GM18951 (cell line): ENCODE results near the gene GRM4.

Experiments
- POLR2A ChIP-seq: IDR thresholded peaks from 4 replicates; pipeline ENCODE4 v1.6.1; 2011; ENCODE audit warnings: mild to moderate bottlenecking; ENCODE audit not compliant: insufficient read length, insufficient read depth; ENCODE audit errors: extremely low read depth
- in situ Hi-C: fragments of 300-500 bp; cut with MboI; formaldehyde crosslinking; loops from one replicate; pipeline ENCODE4 v1.12.0; 2022; ENCODE audit warnings: low sequenced_read_pairs, mixed read lengths, inconsistent platforms; ENCODE audit not compliant: unreplicated experiment

Gene GRM4

DNA sequence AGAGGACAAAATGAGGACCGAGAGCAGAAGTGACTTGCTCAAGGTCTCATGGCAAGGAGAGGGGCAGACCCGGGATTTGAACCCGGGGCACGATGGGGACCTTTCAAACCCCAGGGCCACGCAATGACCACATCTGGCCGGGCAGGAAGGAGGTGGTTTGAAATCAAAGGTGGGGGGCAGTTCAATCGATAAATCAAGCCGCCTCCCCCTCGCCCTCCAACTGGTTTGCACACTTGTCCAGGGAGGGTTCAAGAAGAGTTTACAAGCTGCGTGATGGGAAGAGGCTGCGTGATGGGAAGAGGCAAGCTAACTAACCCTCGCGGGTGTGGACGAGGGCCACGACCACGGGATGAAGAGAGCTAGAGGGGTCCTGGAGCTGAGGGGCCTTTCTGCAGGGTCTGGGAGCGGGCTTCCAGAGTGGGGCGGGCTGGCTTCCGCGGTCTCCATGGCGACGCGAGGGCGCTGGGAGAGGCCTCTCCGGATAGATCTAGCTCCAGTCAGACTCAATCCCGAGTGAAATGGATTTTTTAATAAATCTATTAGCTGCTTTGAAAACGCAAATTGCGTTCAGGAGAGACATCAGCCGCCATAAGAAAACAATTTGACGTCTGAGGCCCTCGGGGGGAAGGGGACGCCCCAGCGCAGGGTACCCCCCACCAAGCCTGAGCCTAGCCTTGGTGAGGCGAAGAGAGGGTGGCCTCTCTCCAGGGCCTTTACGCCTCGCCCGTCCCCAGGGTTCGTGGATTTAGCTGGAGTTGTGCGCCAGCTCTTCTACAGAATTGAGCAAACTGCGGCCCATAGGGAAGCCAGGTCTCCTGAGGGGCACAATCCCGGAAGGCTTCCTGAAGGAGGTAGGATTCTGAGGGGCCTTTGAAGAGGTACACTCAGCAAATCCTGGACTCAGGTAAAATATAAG lies 143.9 kb downstream of the GRM4 start:
- in situ Hi-C loops = no loop called here
- no peak for TF ChIP-seq POLR2A

DNA sequence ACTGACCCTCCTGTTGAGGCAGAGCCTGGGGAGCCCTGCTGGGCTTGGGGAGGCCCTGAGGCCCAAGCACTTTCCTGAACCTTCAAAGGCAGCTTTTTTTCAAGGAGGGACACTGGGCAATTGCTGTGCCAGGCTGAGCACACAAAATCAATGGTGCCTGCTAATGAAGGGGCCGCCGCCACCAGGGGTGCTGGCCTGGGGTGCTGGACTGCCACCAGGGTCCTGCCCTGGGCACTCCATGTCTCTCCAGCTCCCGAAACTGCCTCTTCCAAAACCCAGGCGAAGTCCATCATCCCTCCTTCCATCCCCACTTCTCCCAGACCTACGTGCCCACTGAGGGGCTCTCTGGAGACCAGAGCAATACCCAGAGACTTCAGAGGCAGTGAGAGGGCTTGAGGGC lies 145.6 kb downstream of the GRM4 start:
- in situ Hi-C loops = no loop called here
- no peak for TF ChIP-seq POLR2A

DNA sequence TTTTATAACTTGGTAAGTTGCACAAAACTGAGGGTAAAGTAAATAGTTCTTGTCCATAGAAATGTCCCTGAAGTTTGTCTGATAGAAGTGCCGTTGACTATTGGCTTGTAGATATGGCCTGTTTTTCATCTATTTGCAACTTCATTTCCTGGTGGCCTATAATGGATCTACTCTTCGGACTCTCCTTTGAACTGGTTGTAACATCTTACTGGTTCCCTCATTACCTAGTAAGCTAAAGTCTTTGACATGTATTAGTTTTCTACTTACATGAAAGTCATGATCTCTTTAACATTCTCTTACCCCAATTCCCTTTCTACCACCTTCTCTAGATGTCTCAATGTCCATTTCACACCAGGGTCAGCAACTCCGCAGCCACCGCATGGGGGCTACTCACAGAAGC lies 146.3 kb downstream of the GRM4 start:
- in situ Hi-C loops = no loop called here
- no peak for TF ChIP-seq POLR2A

DNA sequence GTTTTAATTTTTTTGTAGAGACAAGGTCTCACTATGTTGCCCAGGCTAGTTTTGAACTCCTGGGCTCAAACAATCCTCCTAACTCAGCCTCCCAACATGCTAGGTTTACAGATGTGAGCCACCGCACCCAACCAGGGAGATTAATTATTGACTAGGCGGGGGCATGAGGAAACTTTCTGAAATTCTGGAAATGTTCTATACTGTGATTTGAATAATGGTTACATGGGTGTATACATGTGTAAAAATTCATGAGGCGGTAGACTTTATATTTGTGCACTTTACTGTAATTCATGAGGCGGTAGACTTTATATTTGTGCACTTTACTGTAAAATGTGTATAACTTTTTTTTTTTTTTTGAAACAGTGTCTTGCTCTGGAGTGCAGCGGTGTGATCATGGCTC lies 147.2 kb downstream of the GRM4 start:
- no peak for TF ChIP-seq POLR2A
- in situ Hi-C loops = no loop called here

DNA sequence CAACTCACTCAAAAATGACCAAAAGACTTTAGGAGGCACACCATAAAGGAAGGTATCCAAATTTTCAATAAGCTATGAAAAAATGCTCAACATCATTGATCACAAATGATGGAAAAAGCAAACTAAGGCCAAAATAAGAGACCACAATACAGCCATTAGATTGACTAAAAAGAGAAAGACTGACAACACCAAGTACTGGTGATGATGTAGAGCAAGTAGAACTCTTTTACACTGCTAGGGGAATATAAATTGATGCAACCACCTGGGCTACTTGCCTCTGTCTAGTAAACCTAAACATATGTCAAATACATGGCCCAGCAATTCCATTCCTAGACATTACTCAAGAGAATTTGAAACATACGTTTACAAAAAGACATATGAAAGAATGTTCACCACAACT lies 148.6 kb downstream of the GRM4 start:
- no peak for TF ChIP-seq POLR2A
- in situ Hi-C loops = no loop called here

DNA sequence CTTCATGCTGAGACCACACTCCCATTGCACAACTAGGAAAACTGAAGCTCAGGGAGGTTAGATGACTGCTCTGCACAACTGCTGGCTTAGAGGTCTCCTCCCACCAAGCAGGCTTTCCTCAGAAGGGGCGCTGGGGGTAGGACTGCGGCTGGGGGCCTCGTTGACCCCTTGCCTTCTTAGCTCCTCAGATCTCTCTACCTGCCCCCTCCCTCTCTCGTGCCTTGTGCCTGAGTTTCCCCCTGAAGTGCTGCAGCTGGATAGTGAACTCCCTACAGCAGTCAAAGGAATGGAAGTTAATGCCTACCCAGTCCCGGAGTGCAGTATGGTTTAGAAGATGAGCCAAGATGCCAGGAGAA lies 149.8 kb downstream of the GRM4 start:
- TF ChIP-seq POLR2A = no peak
- in situ Hi-C loops = no loop called here

DNA sequence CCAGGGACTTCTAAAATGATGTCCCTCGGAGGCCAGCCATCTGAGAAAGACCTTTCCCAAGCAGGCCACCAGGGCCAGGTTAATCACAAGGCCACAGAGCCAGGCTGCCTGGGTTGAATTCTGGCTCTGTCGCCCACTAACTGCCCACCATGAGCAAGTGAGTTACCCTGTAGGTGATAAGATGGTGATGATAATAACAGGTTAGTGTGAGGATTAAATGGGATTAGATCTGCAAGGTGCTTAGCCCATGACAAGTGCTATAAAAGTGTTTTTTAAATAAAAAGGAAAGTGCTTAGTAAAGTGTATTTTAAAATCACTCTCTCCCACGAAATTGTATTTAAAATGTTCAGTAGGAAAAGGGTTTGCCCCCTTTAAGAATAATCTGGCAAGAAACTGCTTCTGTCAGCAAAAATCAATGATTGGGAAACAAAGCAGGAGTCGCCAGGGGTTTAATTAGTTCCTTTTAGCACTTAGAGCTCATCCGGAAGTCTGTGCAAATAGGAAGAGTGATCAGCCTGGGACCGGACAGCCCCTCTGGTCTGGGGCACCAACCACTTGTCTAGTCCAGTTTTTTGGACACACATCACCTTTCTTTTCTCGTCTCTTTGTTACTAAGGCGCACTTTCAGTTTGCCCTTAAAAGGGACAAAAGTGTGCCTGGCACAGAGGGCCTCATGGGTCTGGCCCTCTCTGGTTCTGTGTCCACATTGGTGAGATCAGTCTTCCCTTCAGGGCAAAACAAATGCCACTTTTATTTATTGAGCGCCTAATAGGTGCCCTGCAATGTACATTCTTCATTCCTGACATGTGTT lies 150.4 kb downstream of the GRM4 start:
- in situ Hi-C loops = no loop called here
- no peak for TF ChIP-seq POLR2A

DNA sequence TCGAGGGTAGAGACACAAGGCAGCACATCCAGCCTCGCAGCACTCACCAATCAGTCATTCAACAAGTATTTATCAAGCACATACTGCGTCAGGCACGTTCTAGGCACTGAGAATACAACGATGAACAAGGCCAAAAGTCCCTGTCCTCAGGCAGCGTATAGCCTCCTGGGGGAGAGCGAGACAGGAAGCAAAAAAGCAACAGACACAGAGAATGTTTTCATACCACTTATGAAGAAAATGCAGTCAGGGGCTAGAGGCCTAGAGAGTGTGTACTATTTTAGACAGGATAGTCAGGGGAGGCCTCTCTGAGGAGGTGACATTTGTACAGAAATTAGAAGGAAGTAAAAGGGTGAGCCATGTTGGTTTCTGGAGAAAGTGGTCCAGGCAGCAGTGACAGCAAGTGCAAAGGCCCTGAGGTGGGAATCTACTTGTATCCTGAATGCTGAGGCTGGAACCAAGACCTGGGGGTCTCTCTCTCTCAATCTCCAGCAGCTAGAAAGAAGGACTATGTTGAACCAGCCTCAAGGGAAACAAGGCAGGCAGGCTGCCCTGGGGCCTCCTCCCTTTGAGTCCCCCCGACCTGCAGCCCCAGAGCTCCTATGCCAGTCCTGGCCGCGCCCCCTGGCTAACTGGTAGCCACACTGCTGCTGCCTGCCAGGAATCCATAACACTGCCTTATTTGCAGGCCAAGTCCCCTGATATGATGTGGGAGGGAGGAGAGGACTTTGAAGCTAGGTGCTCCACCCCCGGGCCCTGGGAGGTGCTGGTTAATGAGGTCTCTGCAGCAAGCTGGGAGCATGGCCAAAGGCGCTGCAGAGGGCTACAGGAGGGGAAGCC lies 151.2 kb downstream of the GRM4 start:
- in situ Hi-C loops = no loop called here
- TF ChIP-seq POLR2A = no peak

DNA sequence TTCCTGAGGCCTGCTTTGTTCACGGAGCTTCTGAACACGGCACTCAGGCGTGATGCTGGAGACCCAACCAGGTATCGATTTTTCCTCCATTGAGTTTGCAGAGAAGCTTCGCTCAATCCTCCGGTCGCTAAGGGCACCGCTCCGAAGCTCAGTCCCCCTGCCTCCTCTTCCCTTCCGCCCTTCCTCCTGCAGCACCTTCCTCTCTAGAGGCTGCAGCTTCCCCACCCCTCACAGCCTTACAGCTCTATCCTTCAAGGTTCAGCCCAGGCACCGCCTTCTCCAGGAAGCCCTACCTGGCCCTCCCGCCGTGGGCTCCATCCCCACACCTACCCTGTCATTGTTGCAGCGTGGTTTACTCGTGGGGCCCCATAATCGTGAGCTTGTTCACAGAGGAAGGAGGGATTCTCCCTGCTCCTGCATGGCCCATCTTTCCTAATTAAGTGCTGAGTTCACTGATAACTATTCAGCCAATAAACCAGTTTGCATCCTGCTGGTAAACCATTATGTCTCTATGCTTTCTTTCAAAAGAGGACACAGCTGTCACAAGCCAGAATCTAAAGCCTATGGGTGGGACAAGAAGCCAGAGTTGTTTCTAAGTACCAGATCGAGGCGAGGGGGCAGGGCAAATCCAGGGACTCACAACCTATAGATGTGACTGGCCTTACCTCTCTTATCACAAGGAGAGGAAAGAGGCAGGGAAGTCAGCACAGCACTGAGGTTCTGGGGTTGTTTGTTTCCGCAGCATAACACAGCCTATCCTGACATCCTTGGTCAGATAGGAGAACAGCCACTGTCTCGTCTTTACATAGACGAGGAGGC lies 152.0 kb downstream of the GRM4 start:
- TF ChIP-seq POLR2A = no peak

DNA sequence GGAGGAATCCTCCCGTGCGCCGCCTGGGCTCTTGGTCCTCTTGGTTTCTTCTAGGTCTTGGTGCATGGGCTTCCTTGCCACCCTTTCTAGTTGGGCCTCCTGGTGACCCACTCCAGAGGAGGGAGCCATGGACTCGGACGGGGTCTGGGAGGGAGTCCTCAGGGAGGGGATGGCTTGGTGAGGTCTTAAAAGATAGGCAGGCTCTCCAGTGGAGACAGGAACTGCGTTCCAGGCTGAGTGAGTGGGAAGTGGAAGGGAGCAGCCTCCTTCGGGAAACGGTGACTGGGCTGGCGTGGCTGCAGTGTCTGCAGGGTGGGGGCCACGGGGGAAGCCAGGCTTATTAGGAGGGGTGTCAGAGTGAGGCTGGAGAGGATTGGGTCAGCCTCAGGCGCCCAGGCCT lies 152.8 kb downstream of the GRM4 start:
- no peak for TF ChIP-seq POLR2A
- in situ Hi-C loops = no loop called here

More for the DNA sequence above, 152.0 kb downstream of the GRM4 start:
- in situ Hi-C loops = no loop called here

DNA sequence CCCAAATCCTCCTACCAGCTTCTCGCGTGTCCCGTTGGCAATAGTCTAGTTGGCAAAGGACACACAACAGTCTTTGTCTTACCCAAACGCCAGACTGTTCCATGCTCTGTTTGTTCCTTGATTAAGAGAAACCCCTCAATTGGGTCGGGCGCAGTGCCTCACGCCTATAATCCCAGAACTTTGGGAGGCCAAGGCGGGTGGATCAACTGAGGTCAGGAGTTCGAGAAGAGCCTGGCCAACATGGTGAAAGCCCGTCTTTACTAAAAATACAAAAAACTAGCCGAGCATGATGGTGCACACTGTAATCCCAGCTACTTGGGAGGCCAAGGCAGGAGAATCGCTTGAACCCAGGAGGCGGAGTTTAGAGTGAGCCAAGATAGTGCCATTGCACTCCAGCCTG lies 153.7 kb downstream of the GRM4 start:
- TF ChIP-seq POLR2A = no peak

DNA sequence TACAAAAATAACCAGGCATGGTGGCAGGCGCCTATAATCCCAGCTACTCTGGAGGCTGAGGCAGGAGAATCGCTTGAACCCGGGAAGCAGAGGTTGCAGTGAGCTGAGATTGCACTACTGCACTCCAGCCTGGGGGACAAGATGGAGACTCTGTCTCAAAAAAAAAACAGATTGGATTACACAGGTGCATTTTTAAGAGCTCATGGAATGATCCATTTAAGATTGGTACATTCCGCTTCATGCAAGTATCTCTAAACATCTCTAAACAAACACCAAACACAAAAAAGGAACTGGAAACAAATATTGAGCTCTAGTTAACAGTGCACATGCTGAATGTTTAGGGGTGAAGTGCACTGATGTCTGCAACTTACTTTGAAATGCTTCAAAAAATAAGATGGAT lies 154.3 kb downstream of the GRM4 start:
- in situ Hi-C loops = no loop called here
- TF ChIP-seq POLR2A = no peak

More for the DNA sequence above, 153.7 kb downstream of the GRM4 start:
- in situ Hi-C loops = no loop called here
